T-helper 17 cell (primary cell): ENCODE results near the gene HSD17B11. TPM values are rescaled to one million over a fixed set of nuclear protein-coding genes. Genes with fewer than 3 reads are reported as not detected.
A peak's percentile ranks its signal among the peaks of the same experiment; 100 is the strongest.
"Not testable (repeated sequence)": the region's sequence is repeated elsewhere in the genome, so short reads cannot be mapped to it uniquely, and the experiment has no call there.

Experiments
- ATAC-seq: fragments of 150-1000 bp; cut with Tn5 transposase; 2 replicates; pipeline ENCODE4 v1.10.0; 2021; ENCODE audit warnings: mild to moderate bottlenecking, moderate library complexity
- DNase-seq, 3 donors: peaks; one replicate each; pipeline versions ENCODE4 v3.0.0 to v3.0.0-alpha.2; 2020 to 2021
- H3K9me3 ChIP-seq: one replicate; pipeline ENCODE4 v1.7.0; 2013; ENCODE audit warnings: low read length, mild to moderate bottlenecking; ENCODE audit not compliant: control insufficient read depth, poor library complexity, severe bottlenecking
- H3K27ac Mint-ChIP-seq: one replicate; pipeline ENCODE4 v1.8.0; 2022; ENCODE audit warnings: mild to moderate bottlenecking, moderate library complexity, mixed read lengths
- H3K27me3 Mint-ChIP-seq: one replicate; pipeline ENCODE4 v1.8.0; 2022; ENCODE audit warnings: mixed read lengths
- H3K36me3 Mint-ChIP-seq: one replicate; pipeline ENCODE4 v1.8.0; 2022; ENCODE audit warnings: low read depth, mixed read lengths
- H3K4me1 Mint-ChIP-seq: one replicate; pipeline ENCODE4 v1.8.0; 2022; ENCODE audit warnings: mild to moderate bottlenecking, mixed read lengths
- H3K4me3 Mint-ChIP-seq: one replicate; pipeline ENCODE4 v1.8.0; 2022; ENCODE audit warnings: mild to moderate bottlenecking, moderate library complexity, mixed read lengths
- total RNA-seq, 4 donors: library from RNA in 2 of 4; stranded (reverse) in 2 of 4; gene quantifications; one replicate each; pipeline ENCODE4 v1.2.3 and lab custom pipeline; 2022 to 2026

HSD17B11 gene
- total RNA-seq, 2 donors from 2014 or later = 27.7 to 40.7 TPM

GRCh38 chr4:87366521-87367162, 24.3 kb downstream of the HSD17B11 start:
- no peak overlapping the region for H3K4me3 Mint-ChIP-seq
- ATAC-seq = no peak
- peaks cover 5% of the 10 kb centered on the region for H3K36me3 Mint-ChIP-seq
- no peak for DNase-seq
- peaks cover 2% of the 10 kb centered on the region for H3K4me1 Mint-ChIP-seq
- no peaks in the 10 kb centered on the region for H3K27me3 Mint-ChIP-seq
- no peak overlapping the region for H3K27ac Mint-ChIP-seq
- H3K9me3 ChIP-seq = no peaks in the 10 kb centered on the region

GRCh38 chr4:87365348-87365747, 25.6 kb downstream of the HSD17B11 start:
- no peaks in the 10 kb centered on the region for H3K4me1 Mint-ChIP-seq
- H3K36me3 Mint-ChIP-seq = peaks cover 2% of the 10 kb centered on the region
- no peaks in the 10 kb centered on the region for H3K27me3 Mint-ChIP-seq
- no peaks in the 10 kb centered on the region for H3K9me3 ChIP-seq
- no peak overlapping the region for H3K4me3 Mint-ChIP-seq
- ATAC-seq (no peak), DNase-seq (no peak)
- peak overlapping the region; percentile 24 for H3K27ac Mint-ChIP-seq

- Mint-ChIP-seq H3K27me3 (no peaks in the 10 kb centered on the region), H3K36me3 (peaks cover 4% of the 10 kb centered on the region), H3K27ac (no peak overlapping the region), H3K4me1 (no peaks in the 10 kb centered on the region), H3K4me3 (no peak overlapping the region)
- DNase-seq = no peak
- no peak for ATAC-seq
- no peaks in the 10 kb centered on the region for H3K9me3 ChIP-seq
Measured at GRCh38 chr4:87363552-87363951, 27.4 kb downstream of the HSD17B11 start.

GRCh38 chr4:87360338-87360935, 30.6 kb downstream of the HSD17B11 start:
- no peaks in the 10 kb centered on the region for H3K4me1 Mint-ChIP-seq
- no peak overlapping the region for H3K4me3 Mint-ChIP-seq
- H3K36me3 Mint-ChIP-seq = peaks cover 2% of the 10 kb centered on the region
- H3K9me3 ChIP-seq = no peaks in the 10 kb centered on the region
- H3K27ac Mint-ChIP-seq = no peak overlapping the region
- H3K27me3 Mint-ChIP-seq = no peaks in the 10 kb centered on the region
- no peak for ATAC-seq
- no peak for DNase-seq

- Mint-ChIP-seq H3K4me3 (no peak overlapping the region), H3K27ac (peak overlapping the region; percentile 2), H3K27me3 (no peaks in the 10 kb centered on the region), H3K36me3 (peaks cover 2% of the 10 kb centered on the region), H3K4me1 (no peaks in the 10 kb centered on the region)
- DNase-seq (no peak), ATAC-seq (no peak)
- no peaks in the 10 kb centered on the region for H3K9me3 ChIP-seq
Measured at GRCh38 chr4:87359258-87359657, 31.7 kb downstream of the HSD17B11 start.

GRCh38 chr4:87356832-87357526, 34.0 kb downstream of the HSD17B11 start:
- Mint-ChIP-seq H3K27ac (no peak overlapping the region), H3K4me1 (no peaks in the 10 kb centered on the region), H3K36me3 (peaks cover 2% of the 10 kb centered on the region), H3K27me3 (no peaks in the 10 kb centered on the region), H3K4me3 (no peak overlapping the region)
- no peaks in the 10 kb centered on the region for H3K9me3 ChIP-seq
- no peak for ATAC-seq
- no peak for DNase-seq

- H3K27me3 Mint-ChIP-seq = no peaks in the 10 kb centered on the region
- H3K9me3 ChIP-seq = no peaks in the 10 kb centered on the region
- no peaks in the 10 kb centered on the region for H3K4me1 Mint-ChIP-seq
- no peak for DNase-seq
- peak overlapping the region; percentile 16 for H3K27ac Mint-ChIP-seq
- no peak overlapping the region for H3K4me3 Mint-ChIP-seq
- ATAC-seq = no peak
- H3K36me3 Mint-ChIP-seq = peaks cover 2% of the 10 kb centered on the region
Measured at GRCh38 chr4:87354168-87355102, 36.6 kb downstream of the HSD17B11 start.

- Mint-ChIP-seq H3K36me3 (no peaks in the 10 kb centered on the region), H3K27ac (peak overlapping the region; percentile 16), H3K4me1 (no peaks in the 10 kb centered on the region), H3K4me3 (no peak overlapping the region), H3K27me3 (no peaks in the 10 kb centered on the region)
- DNase-seq = peak in 1 of 3 donors; percentile 31
- no peaks in the 10 kb centered on the region for H3K9me3 ChIP-seq
- ATAC-seq = peak; percentile 58
Measured at GRCh38 chr4:87353592-87353991, 37.4 kb downstream of the HSD17B11 start.

GRCh38 chr4:87345139-87345538, 45.8 kb downstream of the HSD17B11 start:
- Mint-ChIP-seq H3K4me3 (no peak overlapping the region), H3K36me3 (peaks cover 3% of the 10 kb centered on the region), H3K27me3 (no peaks in the 10 kb centered on the region), H3K4me1 (no peaks in the 10 kb centered on the region), H3K27ac (no peak overlapping the region)
- ATAC-seq (no peak), DNase-seq (no peak)
- no peaks in the 10 kb centered on the region for H3K9me3 ChIP-seq

- DNase-seq = no peak
- ATAC-seq = no peak
- Mint-ChIP-seq H3K27ac (no peak overlapping the region), H3K36me3 (peaks cover 8% of the 10 kb centered on the region), H3K4me1 (no peaks in the 10 kb centered on the region), H3K27me3 (no peaks in the 10 kb centered on the region), H3K4me3 (no peak overlapping the region)
- no peaks in the 10 kb centered on the region for H3K9me3 ChIP-seq
Measured at GRCh38 chr4:87342872-87343271, 48.1 kb downstream of the HSD17B11 start.

- not testable (repeated sequence) for H3K36me3 Mint-ChIP-seq, H3K9me3 ChIP-seq, H3K4me1 Mint-ChIP-seq, H3K27me3 Mint-ChIP-seq, DNase-seq, H3K4me3 Mint-ChIP-seq, ATAC-seq
- H3K27ac Mint-ChIP-seq = peak overlapping the region; percentile 37
Measured at GRCh38 chr4:87341954-87342635, 48.9 kb downstream of the HSD17B11 start.

GRCh38 chr4:87339440-87339839, 51.5 kb downstream of the HSD17B11 start:
- Mint-ChIP-seq H3K27me3 (no peaks in the 10 kb centered on the region), H3K4me1 (no peaks in the 10 kb centered on the region), H3K36me3 (peaks cover 8% of the 10 kb centered on the region), H3K27ac (no peak overlapping the region), H3K4me3 (no peak overlapping the region)
- no peak for DNase-seq
- ATAC-seq = no peak
- no peaks in the 10 kb centered on the region for H3K9me3 ChIP-seq
